Fibroblast of skin of scalp (primary cell): ENCODE data around the gene CHPF.
A peak's percentile ranks its signal among the peaks of the same experiment; 100 is the strongest.

ENCODE experiments used
- DNase-seq: peaks from one replicate; pipeline ENCODE4 v3.0.0-alpha.2; 2013

Gene CHPF

GRCh38 chr2:219531639-219532377 lies 11.8 kb downstream of the CHPF start:
- DNase-seq, result no peak

GRCh38 chr2:219530048-219530963 lies 13.3 kb downstream of the CHPF start:
- DNase-seq, result peak; percentile 86

GRCh38 chr2:219527472-219527871 lies 16.1 kb downstream of the CHPF start:
- DNase-seq, result no peak

GRCh38 chr2:219527076-219527394 lies 16.6 kb downstream of the CHPF start:
- DNase-seq, result no peak

GRCh38 chr2:219526320-219527075 lies 17.1 kb downstream of the CHPF start:
- DNase-seq, result no peak

- no peak for DNase-seq
Observed at GRCh38 chr2:219525533-219526232, 17.9 kb downstream of the CHPF start.

- DNase-seq, result no peak
Observed at GRCh38 chr2:219524817-219525216, 18.8 kb downstream of the CHPF start.

- no peak for DNase-seq
Observed at GRCh38 chr2:219523031-219523671, 20.5 kb downstream of the CHPF start.

- DNase-seq, result peak; percentile 71
Observed at GRCh38 chr2:219522111-219523030, 21.2 kb downstream of the CHPF start.

GRCh38 chr2:219521066-219521880 lies 22.3 kb downstream of the CHPF start:
- DNase-seq, result peak; percentile 57

GRCh38 chr2:219520079-219520478 lies 23.5 kb downstream of the CHPF start:
- no peak for DNase-seq

GRCh38 chr2:219519526-219519916 lies 24.1 kb downstream of the CHPF start:
- no peak for DNase-seq

GRCh38 chr2:219517954-219518778 lies 25.4 kb downstream of the CHPF start:
- no peak for DNase-seq

GRCh38 chr2:219516888-219517287 lies 26.7 kb downstream of the CHPF start:
- DNase-seq, result no peak

- DNase-seq, result no peak
Observed at GRCh38 chr2:219515874-219516629, 27.6 kb downstream of the CHPF start.

GRCh38 chr2:219514836-219515235 lies 28.8 kb downstream of the CHPF start:
- DNase-seq, result no peak

- no peak for DNase-seq
Observed at GRCh38 chr2:219514196-219514761, 29.3 kb downstream of the CHPF start, which contains the start of gene ASIC4. ASIC4 (plus strand) TSS chr2:219514482; CDS start chr2:219514725, 243 bp downstream.

GRCh38 chr2:219513787-219514186 lies 29.8 kb downstream of the CHPF start:
- no peak for DNase-seq
